Caco-2 (cell line): ENCODE results near the gene CHAC1. TPM values are rescaled to one million over a fixed set of nuclear protein-coding genes. Genes with fewer than 3 reads are reported as not detected.

Experiments used
- BruUV-seq: library from RNA; stranded (reverse); fragments of 400-500 nt; replicated peaks from 2 replicates; lab custom pipeline; 2021; lab: Mats Ljungman, UMichigan
- CTCF ChIA-PET: fragments of 300-600 bp; sonication (Branson Sonifier 250); formaldehyde crosslinking; loops from one replicate; lab custom pipeline; 2022; ENCODE audit warnings: antibody characterized with exemption; lab: Charles Lee
- POLR2A ChIA-PET: fragments of 300-600 bp; sonication (Branson Sonifier 250); formaldehyde crosslinking; loops from one replicate; lab custom pipeline; 2022; ENCODE audit warnings: antibody characterized with exemption; lab: Charles Lee
- DNase-seq, 2 experiments: peaks; one replicate each; pipeline versions ENCODE4 v3.0.0 to v3.0.0-alpha.2; 2020 to 2022
- H3K27me3 ChIP-seq: replicated peaks from 2 replicates; pipeline ENCODE4 v1.6.0; 2011; ENCODE audit warnings: low read length; ENCODE audit not compliant: control insufficient read depth, insufficient read depth
- H3K36me3 ChIP-seq: 2 replicates; pipeline ENCODE4 v1.5.1; 2011; ENCODE audit warnings: low read length; ENCODE audit not compliant: control insufficient read depth, insufficient read depth
- H3K4me1 ChIP-seq: fragments of 250-450 bp; sonication (Bioruptor Pico); 2 replicates; pipeline ENCODE4 v1.5.1; 2020; ENCODE audit warnings: mild to moderate bottlenecking
- H3K4me3 ChIP-seq: 2 replicates; pipeline ENCODE4 v1.5.1; 2011; ENCODE audit warnings: low read depth, mild to moderate bottlenecking, control low read depth, low read length
- H3K9me3 ChIP-seq: fragments of 250-450 bp; sonication (Bioruptor Pico); 2 replicates; pipeline ENCODE4 v1.5.1; 2020; ENCODE audit warnings: mild to moderate bottlenecking, moderate library complexity
- H3K27ac Mint-ChIP-seq: one replicate; pipeline ENCODE4 v1.8.0; 2022; ENCODE audit warnings: mixed read lengths; ENCODE audit not compliant: unreplicated experiment
- H3K27me3 Mint-ChIP-seq: one replicate; pipeline ENCODE4 v1.8.0; 2022; ENCODE audit warnings: mixed read lengths; ENCODE audit not compliant: insufficient read depth, unreplicated experiment
- H3K36me3 Mint-ChIP-seq: one replicate; pipeline ENCODE4 v1.8.0; 2022; ENCODE audit warnings: mild to moderate bottlenecking, mixed read lengths; ENCODE audit not compliant: insufficient read depth, unreplicated experiment
- H3K4me1 Mint-ChIP-seq: one replicate; pipeline ENCODE4 v1.8.0; 2022; ENCODE audit warnings: low read depth, mixed read lengths; ENCODE audit not compliant: unreplicated experiment
- H3K4me3 Mint-ChIP-seq: one replicate; pipeline ENCODE4 v1.8.0; 2022; ENCODE audit warnings: mild to moderate bottlenecking, moderate library complexity, mixed read lengths; ENCODE audit not compliant: unreplicated experiment
- H3K9me3 Mint-ChIP-seq: one replicate; pipeline ENCODE4 v1.8.0; 2022; ENCODE audit warnings: mixed read lengths; ENCODE audit not compliant: unreplicated experiment
- intact Hi-C: fragments of 100-400 bp; cut with micrococcal nuclease; formaldehyde crosslinking; loops from one replicate; pipeline ENCODE4 v1.10.0; 2022; ENCODE audit not compliant: unreplicated experiment
- total RNA-seq: library from RNA; stranded (reverse); gene quantifications from 2 replicates; pipeline ENCODE4 v1.2.3, GENCODE V29; 2022
- TF ChIP-seq, protein P1 (sequence below), 2 experiments: fragments of 200-600 bp in 1 of 2; IDR thresholded peaks; 1 replicate in 1 of 2; 2 replicates in 1 of 2; pipeline versions ENCODE4 v1.5.1 to v1.8.0; 2011 to 2022; ENCODE audit warnings: antibody characterized with exemption in 1 of 2, control low read depth in 1 of 2, inconsistent platforms in 1 of 2, low read depth in 1 of 2, low read length in 1 of 2, mild to moderate bottlenecking in 1 of 2, moderate library complexity in 1 of 2; ENCODE audit not compliant: insufficient read depth in 1 of 2, severe bottlenecking in 1 of 2, unreplicated experiment in 1 of 2

Gene CHAC1
- total RNA-seq, 1 experiment from 2014 or later = 55.8 TPM

GRCh38 chr15:40906091-40906990 lies 46.9 kb upstream of the CHAC1 start:
- Mint-ChIP-seq H3K9me3 (no peaks in the 10 kb centered on the region), H3K36me3 (peaks cover 47% of the 10 kb centered on the region), H3K27me3 (no peaks in the 10 kb centered on the region), H3K4me3 (no peak overlapping the region), H3K4me1 (peaks cover 12% of the 10 kb centered on the region), H3K27ac (peak overlapping the region; percentile 35)
- Histone ChIP-seq H3K27me3 (no peaks in the 10 kb centered on the region), H3K4me3 (peak overlapping the region; percentile 16; the same call in 1 of the 2 replicates), H3K9me3 (no peaks in the 10 kb centered on the region), H3K36me3 (peaks cover 2% of the 10 kb centered on the region; the same call in 1 of the 2 replicates), H3K4me1 (peaks cover 28% of the 10 kb centered on the region)
- intact Hi-C loops = loop anchor here (1.0 to 10.0 kb wide), 3 partner anchors 22 to 428 kb away; partner anchors contain the start of genes NUSAP1 and OIP5
- TF ChIP-seq, protein P1, sequence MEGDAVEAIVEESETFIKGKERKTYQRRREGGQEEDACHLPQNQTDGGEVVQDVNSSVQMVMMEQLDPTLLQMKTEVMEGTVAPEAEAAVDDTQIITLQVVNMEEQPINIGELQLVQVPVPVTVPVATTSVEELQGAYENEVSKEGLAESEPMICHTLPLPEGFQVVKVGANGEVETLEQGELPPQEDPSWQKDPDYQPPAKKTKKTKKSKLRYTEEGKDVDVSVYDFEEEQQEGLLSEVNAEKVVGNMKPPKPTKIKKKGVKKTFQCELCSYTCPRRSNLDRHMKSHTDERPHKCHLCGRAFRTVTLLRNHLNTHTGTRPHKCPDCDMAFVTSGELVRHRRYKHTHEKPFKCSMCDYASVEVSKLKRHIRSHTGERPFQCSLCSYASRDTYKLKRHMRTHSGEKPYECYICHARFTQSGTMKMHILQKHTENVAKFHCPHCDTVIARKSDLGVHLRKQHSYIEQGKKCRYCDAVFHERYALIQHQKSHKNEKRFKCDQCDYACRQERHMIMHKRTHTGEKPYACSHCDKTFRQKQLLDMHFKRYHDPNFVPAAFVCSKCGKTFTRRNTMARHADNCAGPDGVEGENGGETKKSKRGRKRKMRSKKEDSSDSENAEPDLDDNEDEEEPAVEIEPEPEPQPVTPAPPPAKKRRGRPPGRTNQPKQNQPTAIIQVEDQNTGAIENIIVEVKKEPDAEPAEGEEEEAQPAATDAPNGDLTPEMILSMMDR (IDR thresholded peaks at IDR 0.05; ENCODE audit: insufficient read depth in 1 of 2, low read depth in 1 of 2, low read length in 1 of 2, severe bottlenecking in 1 of 2, unreplicated experiment in 1 of 2) = peak; percentile 86 to 89
- POLR2A ChIA-PET = interaction anchor here (0.6 to 1.1 kb wide), 3 partner anchors 11 to 35 kb away, joined by 3 to 12 read pairs (median 10); partner anchors contain the start of gene DLL4
- DNase-seq = peak; percentile 88 to 92
- CTCF ChIA-PET = interaction anchor here (0.6 to 1.5 kb wide), 13 partner anchors 9 to 426 kb away, joined by 3 to 20 read pairs (median 4); partner anchors contain the start of genes NUSAP1, OIP5 and VPS18
- no TSS peak for BruUV-seq

GRCh38 chr15:40906991-40907802 lies 46.1 kb upstream of the CHAC1 start:
- H3K36me3 ChIP-seq = peaks cover 2% of the 10 kb centered on the region; the same call in 1 of the 2 replicates
- no peaks in the 10 kb centered on the region for H3K9me3 ChIP-seq
- BruUV-seq = no TSS peak
- H3K4me3 ChIP-seq = no peak overlapping the region
- no peak for DNase-seq
- no peaks in the 10 kb centered on the region for H3K27me3 ChIP-seq
- Mint-ChIP-seq H3K9me3 (no peaks in the 10 kb centered on the region), H3K4me3 (no peak overlapping the region), H3K36me3 (peaks cover 44% of the 10 kb centered on the region), H3K27ac (no peak overlapping the region), H3K4me1 (peaks cover 12% of the 10 kb centered on the region), H3K27me3 (no peaks in the 10 kb centered on the region)
- POLR2A ChIA-PET = interaction anchor here (0.6 to 1.4 kb wide), 3 partner anchors 21 to 713 kb away, joined by 6 to 7 read pairs (median 7); partner anchors contain the start of gene DLL4
- CTCF ChIA-PET = interaction anchor here (1.0 to 2.3 kb wide), 3 partner anchors 22 to 23 kb away, joined by 5 to 20 read pairs (median 12); partner anchors contain the start of gene DLL4
- intact Hi-C loops = loop anchor here (1.0 to 10.0 kb wide), 3 partner anchors 21 to 428 kb away; partner anchors contain the start of genes NUSAP1 and OIP5
- TF ChIP-seq, protein P1 (IDR thresholded peaks at IDR 0.05; ENCODE audit: insufficient read depth in 1 of 2, low read depth in 1 of 2, low read length in 1 of 2, severe bottlenecking in 1 of 2, unreplicated experiment in 1 of 2) = no peak
- H3K4me1 ChIP-seq = peaks cover 28% of the 10 kb centered on the region
